ENCODE results near the gene RAB11FIP4.

RAB11FIP4 gene

DNA sequence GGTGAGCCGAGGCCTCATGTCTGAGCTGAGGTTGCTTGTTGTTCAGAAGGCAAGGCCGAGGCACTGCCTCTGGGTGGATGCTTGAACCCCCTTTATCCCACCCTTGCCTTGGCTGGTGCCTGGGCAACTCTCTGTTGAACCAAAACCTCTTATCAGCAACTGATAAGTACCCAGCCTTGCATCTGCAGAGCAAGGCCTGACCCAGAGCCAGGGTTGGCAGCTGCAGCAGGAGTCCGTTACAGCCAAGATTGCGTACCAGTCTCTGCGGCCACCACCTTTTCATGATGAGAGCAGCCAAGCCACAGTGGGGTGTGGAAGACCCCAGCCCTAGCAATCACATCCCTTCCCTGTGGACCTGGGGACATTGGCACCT is 118.3 kb downstream of the RAB11FIP4 start:
- DNase-seq: no peak

DNA sequence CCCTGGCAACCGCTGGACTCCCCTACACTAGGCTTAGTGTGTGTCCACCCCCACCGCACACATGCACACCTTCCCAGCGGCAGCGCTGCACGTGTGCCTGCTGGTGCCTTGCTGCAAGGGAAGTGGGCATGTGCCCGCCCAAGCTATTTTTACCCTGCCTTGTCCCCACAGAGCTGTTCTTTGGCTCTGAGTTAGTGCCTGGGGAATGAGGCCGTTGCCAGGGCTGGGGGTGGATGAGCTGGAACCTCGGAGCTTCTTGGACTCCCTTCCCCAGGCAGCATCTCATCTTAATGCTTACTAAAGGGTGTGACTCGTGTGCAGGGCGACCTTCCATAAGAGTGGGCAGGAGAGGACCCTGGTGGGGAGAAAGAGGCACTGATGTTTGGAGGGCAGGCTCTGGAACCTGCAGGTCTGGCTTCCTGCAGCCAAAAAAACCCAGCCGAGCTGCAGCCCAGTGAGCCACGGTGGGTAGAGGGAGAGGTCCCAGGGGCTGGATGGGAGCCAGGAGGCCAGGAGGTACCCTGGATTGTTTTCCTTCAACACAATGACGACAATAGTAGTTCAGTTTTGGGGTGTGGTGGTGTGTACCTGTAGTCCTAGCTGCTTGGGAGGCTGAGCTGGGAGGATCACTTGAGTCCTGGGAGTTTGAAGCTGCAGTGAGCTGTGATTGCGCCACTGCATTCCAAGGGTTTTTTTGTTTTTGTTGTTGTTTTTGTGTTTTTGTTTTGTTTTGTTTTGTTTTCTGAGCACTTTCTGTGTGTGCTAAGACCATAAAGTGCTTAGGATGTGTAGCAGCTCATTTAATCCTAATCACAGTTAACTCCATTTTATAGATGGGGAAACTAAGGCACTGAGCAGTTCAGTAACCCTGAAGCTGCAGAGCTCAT is 119.1 kb downstream of the RAB11FIP4 start:
- DNase-seq: no peak

DNA sequence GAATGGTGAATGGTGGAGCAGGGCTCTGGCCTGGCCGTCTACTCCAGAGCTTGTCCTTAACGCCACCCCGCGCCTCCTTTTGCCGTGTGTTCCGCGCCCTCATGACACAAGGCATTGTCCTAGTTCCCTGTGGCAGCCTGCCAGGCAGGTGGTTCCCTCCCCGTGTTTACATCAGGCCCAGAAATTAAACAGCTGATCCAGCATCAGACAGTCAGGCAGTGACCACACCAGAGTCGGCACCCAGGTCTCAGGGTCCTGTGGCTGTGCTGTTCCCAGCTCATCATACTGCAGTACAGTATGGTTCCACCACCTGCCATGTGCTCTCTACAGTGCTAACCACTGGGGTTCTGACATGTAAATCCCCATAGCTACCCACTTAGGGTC is 119.7 kb downstream of the RAB11FIP4 start:
- DNase-seq: no peak

DNA sequence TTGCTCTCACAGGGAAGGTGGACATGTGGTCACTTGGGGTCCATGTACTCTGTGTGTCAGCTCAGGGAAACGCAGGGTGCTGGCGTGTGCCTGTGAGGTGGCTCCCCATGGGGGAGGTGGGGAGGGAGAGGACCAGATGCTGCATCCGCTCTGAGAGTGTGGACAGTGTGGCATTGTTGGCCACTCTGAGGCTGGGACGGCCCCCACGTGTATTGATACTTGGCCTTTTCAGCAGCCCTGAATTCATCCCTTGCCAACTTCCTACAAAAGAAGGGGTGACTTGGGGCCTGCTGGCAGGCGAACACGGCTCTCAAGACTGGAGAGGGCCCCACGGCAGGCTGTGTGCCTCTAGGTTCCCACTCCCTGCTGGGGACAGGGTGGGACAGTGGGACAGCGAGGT is 120.1 kb downstream of the RAB11FIP4 start:
- DNase-seq: no peak

DNA sequence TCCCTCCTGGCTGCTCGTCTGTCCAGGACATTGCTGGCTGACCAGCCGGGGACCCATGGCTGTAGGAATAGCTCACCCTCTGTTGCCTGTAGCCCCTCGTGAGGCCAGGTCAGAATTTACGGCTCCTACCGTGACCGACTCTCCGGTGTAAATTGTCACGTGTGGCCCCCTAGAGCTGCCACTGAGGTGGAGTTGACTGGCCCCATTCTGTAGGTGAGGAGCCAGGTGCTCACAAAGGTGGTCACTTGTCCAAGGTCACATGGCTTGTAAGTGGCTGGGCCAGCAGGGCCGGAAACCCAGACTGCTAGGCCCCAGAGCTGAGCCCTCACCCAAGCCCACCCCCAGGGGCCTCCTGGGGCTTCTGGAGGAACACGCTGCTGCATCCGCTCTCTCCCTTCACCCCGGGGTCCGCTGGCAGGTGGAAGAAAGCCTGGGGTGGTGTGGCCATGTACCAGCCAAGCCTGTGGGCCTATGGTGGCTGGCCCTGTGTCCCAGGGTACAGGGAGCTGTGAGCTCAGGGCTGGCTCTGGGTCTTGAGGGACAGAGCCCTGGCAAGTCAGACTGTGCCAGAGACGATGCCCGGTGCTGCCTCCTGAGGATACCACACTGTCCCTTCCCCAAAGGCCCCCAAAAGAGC is 120.7 kb downstream of the RAB11FIP4 start:
- DNase-seq: no peak

DNA sequence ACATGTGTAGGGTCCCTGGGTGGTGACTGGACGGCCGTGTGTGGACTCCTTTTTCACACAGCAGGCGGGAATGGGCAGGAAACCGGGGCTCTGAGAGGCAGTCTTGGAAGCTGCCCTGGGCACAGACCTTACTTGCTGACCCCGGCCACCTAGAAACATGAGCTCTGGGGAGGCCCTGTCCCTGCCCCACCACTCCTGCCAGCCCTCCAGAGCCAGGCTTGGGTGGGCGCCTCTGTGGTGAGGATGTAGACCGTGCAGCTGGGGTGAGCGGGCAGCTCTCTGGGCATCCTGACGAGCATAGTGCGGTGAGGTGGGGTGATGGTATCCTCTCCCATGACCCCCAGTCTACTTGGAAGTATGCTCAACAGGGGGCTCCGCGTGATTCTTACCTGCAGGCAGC is 121.3 kb downstream of the RAB11FIP4 start:
- no peak for DNase-seq

DNA sequence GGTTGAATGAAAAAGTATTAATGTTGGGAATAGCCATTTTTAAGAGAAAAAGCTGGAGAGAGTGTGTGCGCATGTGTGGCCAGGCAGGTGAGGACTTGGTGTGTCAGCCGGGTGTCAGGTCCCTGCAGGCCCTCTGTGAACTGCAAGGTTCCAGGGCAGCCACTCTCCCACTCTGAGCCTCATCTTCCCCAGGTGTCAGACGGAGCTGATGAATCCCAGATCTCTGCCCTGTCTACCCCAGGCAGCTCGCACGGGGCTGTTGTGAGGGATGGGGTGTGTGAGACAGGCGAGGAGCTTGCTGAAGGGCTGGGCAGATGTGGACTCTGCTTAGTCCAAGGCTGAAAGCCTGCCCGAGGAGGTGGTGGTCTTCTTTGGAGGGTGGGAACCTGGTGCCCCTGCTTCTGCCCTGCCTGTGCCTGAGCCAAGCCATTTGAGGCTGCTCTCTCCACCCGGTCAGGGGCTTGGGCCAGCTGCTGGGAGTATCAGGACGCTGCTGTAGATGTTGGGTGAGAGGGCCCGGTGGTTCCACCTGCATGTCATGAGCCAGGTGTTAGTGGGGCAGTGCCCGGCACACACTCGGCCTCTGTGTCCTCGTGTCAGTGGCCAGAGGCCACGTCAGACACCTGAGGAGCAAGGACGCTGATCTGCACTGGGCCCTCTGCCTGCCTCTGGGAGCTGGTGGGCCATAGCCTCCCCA is 122.4 kb downstream of the RAB11FIP4 start:
- DNase-seq: no peak

DNA sequence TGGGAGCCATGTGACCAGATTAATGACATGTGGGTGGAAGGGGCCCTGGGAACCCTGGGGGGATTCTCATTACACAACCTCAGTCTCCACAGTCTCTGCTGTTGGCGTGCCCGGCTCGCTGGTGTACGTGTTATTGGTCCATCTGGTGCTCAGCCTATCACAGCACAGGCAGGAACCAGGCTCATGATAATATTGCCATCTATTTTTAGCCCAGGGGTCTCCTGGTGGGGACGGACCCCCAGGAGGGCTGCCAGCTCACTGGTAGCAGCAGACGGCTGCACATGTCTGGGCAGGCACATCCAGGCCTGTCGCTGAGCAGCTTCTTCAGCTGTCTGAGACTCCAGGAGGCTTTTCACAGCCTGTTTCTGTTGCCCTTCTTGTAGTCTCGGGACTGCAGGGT is 123.8 kb downstream of the RAB11FIP4 start:
- no peak for DNase-seq

DNA sequence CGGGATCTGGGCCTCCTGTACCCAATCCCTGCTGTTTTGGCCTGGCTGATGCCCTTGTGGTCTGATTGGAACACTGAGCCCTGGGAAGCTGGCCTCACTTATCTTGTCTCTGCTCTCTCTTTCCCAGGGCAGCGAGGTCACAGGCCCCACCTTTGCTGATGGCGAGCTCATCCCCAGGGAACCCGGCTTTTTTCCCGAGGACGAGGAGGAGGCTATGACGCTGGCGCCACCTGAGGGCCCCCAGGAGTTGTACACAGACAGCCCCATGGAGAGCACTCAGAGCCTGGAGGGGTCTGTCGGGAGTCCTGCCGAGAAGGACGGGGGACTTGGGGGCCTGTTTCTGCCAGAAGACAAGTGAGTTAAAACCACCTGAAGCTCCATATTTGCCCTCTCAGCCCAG is 126.0 kb downstream of the RAB11FIP4 start:
- DNase-seq: no peak

DNA sequence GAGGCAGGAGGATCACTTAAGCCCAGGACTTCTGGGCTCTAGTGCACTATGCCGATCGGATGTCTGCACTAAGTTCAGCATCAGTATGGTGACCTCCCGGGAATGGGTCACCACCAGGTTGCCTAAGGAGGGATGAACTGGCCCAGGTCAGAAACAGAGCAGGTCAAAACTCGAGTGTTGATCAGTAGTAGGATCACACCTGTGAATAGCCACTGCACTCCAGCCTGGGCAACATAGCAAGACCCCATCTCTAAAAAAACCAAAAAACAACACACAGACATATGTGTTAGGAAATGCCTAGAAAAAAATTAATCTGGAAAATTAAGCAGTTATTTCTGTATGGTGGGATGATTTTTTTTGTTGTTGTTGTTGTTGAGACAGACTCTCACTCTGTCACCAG is 127.0 kb downstream of the RAB11FIP4 start:
- DNase-seq: no peak

DNA sequence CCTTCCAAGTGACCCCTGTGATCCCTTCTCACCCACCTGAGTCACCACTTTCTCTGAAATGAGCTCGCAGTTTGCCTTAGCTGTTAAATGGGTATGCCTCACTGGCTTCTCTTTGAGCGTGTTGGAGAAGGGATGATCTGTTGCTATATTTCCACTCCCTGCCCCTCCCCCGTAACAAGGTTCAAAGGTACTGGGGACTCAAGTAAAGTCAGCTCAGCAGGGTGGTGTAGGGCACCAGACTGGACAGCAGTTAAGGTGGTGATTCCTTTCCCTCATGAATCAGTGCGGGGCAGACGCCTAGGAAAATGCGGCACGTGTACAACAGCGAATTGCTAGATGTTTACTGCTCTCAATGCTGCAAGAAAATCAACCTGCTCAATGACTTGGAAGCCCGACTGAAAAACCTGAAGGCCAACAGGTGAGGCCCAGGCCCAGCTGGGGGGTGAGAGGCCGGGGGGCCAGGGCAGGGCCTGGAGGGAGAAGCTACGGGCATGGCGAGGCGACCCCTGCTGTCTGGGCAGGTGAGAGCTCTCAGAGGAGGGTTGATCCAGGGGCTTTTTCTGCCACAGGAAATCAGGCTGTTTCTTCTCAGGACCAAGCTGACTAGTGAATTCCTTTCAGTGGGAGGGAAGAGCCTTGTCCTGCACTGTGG is 130.3 kb downstream of the RAB11FIP4 start:
- DNase-seq: no peak

DNA sequence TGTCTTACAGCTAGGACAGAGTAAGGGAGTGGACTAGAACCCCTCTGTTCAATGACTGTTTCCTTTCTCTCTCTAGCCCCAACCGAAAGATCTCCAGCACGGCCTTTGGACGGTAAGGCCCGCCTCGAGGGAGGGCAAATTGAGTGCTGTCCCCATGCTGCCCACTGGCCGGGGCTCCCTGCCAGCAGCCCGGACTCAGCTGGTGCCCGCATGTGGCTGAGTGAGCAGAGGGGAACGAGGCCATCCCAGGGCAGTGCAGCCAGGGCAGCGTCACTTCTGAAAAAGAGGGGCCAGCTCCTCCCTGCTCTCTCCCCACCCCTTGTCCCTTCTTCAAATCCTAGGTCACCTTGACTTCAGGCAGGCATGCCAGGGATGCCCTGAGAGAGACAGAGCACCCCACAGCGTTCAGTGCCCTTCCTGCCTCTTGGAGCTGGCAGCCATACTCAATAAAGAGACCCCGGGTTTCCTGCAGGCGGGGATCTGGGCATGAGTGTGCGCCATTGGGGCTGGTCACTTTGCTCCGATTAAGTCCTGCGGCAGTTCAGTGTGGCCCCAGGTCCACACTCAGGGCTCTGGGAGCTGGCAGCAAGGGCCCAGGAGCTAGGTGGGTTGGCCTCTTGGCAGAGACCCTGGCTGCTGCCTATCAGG is 130.9 kb downstream of the RAB11FIP4 start:
- DNase-seq: no peak

DNA sequence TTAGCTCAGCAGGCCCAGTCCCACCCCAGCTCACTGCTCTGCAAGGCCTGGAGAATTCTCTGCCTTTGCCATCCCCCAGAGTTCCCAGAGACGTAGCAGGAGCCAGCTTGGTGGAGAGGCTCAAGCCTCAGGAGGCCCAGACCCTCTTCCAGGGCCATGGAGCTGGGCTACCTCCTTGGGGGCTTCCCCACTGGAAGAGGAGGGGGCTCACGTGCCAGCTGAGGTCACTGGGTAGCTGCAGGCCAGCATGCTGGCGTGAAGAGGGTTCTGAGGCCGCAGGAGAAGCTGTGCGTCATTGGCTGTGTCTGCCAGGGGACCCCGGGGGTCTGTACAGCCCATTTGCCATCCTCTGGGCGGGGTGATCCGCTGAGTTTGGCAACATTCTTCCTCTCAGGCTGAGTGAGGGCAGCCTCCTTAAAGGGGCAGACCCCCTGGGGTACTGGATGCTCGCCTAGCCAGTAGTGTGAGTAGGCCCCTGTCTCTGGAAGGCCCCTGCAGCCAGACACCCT is 131.6 kb downstream of the RAB11FIP4 start:
- DNase-seq: no peak

DNA sequence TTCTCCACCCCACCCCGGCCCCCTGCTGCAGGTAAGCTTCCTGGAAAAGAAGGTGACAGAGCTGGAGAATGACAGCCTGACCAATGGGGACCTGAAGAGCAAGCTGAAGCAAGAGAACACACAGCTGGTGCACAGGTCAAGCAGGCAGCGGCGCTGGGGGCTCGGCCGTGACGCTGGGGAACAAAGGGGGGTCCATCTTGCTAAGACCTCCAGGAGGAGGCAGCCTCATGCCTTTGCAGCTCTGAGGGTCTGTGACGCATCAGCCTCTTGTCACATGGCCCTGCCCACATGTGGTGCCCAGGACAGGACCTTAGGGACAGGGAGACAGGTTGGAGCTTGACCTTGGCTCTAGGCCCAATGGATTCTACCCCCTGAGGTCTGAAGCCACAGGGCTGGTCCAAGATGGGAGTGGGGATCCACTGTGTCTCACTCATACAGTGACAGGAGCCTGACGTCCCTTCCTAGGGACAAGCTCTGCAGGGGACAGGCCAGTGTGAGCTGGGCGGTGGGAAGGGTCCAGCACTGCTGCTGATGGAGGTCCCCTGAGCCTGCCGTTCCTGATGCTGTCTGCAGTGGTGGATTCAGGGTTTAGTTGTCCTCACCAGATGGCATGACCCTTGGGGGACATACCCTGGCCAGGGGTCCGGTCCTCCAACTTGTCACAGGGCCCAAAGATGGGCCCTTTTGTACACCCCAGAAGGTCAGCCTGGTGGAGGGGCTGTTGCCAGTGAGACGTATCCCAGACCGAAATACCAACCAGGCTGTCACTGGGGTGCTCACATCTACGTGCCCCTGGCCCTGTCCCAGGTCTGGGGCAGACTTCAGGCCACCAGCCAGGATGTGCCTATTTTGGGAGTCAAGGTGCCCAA is 132.6 kb downstream of the RAB11FIP4 start:
- no peak for DNase-seq

DNA sequence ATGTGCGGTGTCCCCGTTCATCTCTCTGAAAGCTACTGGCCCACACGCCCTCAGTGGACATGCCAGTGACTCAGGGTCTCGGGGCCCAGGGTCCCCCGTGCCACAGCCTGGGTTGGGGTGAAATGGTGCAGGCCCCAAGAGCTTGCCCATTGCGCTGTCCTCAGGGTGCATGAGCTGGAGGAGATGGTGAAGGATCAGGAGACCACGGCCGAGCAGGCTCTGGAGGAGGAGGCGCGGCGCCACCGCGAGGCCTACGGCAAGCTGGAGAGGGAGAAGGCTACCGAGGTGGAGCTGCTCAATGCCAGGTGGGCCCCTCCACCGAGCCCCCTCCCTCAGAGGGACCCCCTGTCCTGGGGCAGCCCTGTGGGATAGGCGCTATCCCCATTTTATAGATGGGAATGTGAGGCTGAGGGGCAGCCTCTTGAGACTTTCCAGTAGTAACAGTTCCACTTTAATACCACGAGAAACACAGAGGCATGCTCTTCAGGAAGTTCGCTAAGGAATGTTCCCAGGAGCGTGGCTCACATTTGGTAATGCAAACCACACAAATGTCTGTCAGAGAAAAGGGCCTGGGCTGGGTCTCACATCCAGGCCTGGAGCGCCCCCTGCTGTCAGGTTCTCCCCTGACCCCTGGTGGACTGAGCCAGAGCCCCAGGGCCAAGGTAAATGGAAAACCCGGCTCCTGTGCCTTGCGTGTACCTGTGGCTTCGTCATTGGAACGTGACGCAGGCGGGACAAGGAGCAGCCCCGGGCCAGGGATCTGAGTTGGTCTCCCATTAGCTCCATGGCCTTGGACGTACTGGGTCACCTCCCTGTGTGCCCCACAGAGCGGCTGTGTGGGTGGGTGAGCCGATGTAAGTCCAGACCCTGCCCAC is 133.7 kb downstream of the RAB11FIP4 start:
- DNase-seq: peak; percentile 71

DNA sequence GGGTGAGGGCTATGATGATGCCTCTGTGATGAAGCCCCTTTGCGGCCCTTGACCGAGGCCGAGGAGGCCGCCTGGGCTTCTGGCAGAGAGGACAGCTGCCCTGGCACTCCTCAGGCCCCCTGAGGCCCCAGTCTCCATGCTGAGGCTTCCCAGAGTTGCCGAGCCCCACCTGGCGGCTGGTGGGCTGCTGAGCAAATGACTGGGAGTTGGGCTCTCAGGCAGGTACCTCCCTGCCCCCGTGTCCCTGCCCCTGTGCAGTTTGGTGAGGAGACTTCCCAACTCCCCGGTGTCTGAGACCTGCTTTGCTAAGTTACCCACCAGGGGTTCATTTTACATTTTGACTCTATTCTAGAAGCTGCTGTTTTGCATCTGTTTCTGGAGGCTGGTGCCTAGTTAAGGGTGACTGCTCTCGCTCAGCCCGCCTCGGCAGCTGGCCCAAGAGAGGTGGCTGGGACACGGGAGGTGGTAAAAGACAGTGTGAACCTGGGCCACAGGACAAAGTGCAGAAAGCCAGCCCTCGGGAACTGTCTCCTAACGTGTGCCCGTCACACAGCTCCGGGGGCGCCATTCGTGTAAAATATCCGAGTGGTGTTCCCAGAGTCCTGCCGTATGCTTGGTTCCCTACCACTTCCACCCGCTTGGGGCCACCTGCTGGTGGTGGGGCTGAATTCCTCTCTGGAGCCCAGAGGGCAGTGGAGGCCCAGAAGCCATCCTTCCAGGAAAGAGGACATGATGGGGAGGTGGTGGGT is 134.5 kb downstream of the RAB11FIP4 start:
- DNase-seq: no peak

DNA sequence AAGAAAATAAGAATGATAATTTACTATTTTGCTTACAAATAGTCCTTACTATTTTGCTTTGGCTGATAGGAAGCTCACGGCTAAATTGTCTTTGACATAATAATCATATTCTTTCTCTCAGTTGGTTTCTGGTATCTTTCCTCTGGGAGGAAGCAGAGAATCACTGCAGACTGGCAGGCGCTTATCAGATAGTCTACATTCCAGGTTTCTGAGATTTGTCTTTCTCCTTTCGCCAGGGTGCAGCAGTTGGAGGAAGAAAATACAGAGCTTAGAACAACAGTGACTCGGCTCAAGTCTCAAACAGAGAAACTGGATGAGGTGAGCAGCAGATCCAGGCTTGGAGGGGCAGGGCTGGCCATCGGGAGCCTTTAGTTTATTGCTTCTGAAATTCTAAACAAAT is 136.1 kb downstream of the RAB11FIP4 start:
- no peak for DNase-seq

DNA sequence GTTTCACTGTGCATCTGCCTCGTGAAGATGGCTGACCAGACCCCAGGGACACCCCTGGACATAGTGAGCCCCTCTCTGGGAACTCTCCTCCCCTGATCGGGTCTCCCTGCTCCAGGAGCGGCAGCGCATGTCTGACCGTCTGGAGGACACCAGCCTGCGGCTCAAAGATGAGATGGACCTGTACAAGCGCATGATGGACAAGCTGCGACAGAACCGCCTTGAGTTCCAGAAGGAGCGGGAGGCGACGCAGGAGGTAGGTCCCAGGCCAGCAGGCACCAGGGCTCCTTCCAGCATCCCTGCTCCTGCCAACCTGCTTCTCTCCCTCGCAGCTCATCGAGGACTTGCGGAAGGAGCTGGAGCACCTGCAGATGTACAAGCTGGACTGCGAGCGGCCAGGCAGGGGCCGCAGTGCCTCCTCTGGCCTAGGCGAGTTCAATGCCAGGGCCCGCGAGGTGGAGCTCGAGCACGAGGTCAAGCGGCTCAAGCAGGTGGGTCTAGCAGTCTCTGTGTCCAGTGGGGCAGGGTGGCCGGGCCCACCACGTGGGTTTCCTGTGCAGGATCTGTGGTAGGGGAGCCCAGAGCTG is 136.9 kb downstream of the RAB11FIP4 start:
- no peak for DNase-seq

DNA sequence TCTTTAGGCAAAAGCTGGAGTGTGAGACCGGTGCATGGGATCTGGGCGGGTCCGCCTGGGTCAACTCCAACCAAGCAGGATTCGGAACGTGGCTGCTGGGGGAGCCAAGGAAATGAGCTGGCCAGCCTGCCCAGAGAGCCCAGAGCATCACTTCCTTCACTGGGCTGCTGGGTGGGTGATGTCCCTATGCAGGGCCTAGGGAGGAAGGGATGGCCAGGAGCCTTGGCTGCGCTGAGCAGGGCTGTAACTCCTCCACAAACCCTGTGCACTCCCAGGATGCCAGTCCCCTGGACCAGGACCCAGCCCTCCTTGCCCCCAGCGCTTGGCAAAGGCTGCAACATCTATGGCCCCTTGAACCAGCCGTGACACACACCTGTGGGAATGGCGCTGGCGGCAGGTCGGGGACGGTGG is 138.4 kb downstream of the RAB11FIP4 start:
- DNase-seq: no peak

All from activated effector memory CD4-positive, alpha-beta T cell treated with Interleukin-2 at 50 U/mL for 16 hours (primary cell).